GM18520 (cell line): Measurements from ENCODE around the gene MAN2B2.

Experiments used
- ATAC-seq: cut with Tn5 transposase; IDR thresholded peaks from one replicate; pipeline ENCODE4 v1.9.1; 2021; ENCODE audit not compliant: unreplicated experiment

MAN2B2 gene

DNA sequence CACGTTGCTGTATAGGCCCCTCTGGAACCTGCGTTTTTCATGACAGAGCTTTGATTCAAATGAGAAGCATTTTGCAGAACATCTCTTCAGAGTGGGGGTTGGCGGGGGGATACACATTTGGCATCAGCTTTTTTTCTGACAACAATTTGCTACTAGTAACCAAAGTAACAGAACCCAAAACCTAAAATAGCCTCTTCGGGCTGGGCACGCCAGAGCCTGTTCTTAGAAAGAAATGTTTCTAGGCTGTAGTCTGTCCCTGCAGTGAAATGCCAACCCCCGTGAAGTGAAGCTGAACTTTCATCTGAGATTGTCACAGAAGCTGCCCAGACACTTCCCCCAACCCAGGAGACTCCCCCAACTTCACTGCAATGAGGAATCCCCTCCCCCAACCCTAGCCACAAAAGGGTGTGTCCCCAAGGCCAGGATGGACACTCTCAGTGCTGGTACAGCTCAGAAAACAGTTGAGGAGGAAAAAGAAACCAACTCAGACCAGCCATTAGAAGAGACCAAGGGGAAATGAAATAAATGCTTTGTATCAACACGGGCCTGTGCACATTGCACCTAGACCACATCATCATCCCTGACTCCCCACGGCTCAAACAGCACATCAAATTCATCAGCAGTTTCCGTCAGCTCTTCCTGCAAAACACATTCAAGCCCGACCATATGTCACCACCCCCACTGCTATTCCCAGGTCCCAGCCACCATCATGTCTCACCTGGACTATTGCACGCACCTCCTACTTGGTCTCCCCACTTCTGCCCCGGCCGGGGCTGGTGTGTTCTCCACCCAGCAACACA, 8.4 kb upstream of the MAN2B2 start:
- no peak for ATAC-seq

GRCh38 chr4:6567218-6567617, 7.8 kb upstream of the MAN2B2 start:
- no peak for ATAC-seq

DNA sequence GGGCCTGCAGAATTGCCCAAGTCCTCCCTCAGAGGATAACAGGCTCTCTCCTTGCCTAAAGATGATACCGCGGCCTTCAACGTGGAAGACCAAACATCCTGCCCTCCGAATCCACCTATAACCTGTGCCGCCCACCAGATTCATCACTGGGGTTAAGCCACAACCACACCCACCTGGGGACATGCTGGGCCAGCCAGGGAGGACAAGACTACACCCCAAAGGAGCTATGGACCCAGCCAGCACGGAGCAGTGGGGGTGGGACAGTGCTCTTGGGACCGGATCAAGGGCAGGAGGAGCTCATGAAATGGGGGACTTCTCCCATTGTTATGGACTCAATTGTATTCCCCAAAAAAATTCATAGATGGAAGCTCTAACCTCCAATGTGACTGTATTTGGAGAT, 6.8 kb upstream of the MAN2B2 start:
- no peak for ATAC-seq

- ATAC-seq: no peak
These were observed 6.2 kb upstream of the MAN2B2 start for GRCh38 chr4:6568689-6569332.

GRCh38 chr4:6571608-6572007, 3.4 kb upstream of the MAN2B2 start:
- no peak for ATAC-seq

GRCh38 chr4:6573551-6573950, 1.4 kb upstream of the MAN2B2 start:
- no peak for ATAC-seq

DNA sequence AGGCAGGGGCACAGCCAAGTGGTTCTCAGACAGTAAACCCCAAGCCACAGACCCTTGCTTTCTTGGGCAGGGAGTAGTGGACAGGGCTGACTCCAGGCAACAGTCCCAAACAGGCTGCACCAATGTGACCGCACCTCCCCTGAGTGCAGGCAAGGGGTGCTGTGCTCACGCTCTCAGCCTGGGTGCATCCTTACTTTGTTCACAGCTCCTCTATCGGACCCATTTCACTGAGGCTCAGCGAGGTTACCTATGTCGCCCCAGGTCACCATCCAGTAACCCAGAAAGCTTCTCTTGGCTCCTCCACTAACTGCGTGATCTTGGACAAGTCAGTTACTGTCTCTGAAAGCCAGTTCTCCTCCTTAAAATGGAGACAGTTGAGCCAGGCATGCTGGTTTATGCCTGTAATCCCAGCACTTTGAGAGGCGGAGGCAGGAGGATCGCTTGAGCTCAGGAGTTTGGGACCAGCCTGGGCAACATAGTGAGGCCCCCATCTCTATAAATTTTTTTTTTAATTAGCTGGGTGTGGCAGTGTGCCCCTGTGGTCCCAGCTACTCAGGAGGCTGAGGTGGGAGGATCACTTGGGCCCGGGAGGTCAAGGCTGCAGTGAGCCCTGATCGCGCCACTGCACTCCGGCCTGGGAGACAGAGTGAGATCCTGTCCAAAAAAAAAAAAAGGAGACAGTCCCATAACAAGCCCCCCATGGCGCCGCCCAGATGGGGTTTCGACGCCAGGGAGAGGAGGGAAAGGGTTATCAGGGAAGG, 823 bp upstream of the MAN2B2 start:
- ATAC-seq: no peak

- no peak for ATAC-seq
These were observed 683 bp downstream of the MAN2B2 start for GRCh38 chr4:6575503-6576240.

DNA sequence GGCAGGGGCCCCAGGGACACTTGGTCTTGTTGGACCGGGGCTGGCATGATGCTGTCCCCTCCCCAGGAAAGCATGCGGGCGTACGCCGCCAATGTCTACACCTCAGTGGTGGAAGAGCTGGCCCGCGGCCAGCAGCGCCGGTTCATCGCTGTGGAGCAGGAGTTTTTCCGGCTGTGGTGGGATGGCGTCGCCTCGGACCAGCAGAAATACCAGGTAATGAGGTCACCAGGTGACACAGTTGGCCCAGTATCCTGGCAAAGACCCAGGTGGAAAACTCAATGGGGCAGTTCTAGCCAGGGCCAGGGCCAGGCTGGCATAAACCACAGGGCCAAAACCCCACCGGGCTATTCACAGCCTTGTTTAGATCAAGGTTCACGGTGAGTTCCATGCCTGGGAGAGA, 1.5 kb downstream of the MAN2B2 start:
- ATAC-seq: no peak

- no peak for ATAC-seq
These were observed 1.9 kb downstream of the MAN2B2 start for GRCh38 chr4:6576932-6577331.

- no peak for ATAC-seq
These were observed 2.4 kb downstream of the MAN2B2 start for GRCh38 chr4:6577409-6577808.

DNA sequence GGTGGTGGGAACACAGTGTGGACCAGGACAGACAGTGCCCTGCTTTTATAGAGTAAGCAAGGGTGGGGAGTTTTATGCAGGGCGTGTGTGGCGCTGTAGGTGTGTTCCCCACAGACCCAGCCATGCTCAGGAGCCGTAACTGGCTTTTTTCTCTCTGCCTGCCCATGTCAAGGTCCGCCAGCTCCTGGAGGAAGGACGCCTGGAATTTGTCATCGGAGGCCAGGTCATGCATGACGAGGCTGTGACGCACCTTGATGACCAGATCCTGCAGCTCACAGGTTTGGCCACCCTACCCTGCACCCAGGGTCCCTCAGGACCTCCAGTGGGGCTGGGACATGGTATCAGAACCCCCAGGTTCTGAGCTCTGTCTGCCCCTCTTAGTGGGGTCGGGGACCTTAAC, 3.2 kb downstream of the MAN2B2 start:
- ATAC-seq: no peak

- ATAC-seq: no peak
These were observed 5.4 kb downstream of the MAN2B2 start for GRCh38 chr4:6580353-6580752.

DNA sequence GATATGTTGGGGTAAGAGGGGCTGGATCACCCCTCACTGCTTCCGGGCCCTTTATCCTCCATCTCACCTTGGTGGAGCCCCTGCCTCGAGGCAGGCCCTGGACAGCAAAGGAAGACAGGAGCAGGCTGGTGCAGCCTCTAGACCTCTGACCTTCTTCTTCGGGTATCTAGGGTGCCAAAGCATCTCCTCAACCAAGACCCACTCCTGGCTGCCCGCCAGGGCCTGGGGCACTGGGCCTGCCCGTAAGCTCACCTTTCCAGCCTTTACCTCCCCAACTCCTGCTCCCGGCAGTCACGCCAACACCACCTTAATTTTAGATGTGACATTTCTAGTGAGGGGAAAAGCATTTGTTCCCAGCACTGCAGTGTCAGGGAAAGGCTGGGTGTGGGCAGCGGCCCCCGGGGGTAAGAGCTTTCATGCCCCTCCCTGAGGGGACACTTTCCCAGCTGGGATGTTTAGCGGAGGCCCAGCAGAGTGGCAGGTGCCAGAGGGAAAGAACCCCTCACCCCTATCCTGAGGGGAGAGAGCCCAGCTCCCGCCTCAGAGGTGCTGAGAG, 6.7 kb downstream of the MAN2B2 start:
- no peak for ATAC-seq

DNA sequence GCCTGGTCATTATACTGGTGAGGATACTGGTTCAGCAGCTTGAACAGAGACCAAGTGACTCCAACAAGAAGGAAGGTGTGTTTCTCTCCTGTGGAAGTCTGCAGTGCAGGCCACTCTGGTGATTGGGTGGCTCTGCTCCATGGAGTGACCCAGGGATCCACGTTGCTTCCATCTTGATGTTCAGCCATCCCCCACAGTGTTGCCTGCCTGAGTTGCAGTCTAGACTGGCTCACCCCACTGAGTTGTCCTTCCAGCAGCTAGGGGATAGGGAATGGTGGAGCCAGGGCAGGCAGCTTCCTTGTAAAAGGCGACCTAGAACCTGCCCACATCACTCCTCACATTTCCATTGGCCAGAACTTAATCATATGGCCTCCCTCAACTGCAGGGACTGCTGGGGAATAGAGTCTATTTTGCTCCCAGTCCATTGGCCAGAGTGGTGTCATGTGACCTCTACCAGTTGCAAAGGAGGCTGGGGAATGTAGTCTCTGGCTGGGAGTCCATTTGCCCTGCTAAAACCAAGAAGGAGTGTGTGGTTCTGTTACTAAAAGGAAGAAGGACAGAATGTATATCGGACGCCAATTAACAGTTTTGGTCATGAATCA, 8.0 kb downstream of the MAN2B2 start:
- no peak for ATAC-seq

GRCh38 chr4:6584865-6585264, 9.9 kb downstream of the MAN2B2 start:
- no peak for ATAC-seq

GRCh38 chr4:6586715-6587325, 11.8 kb downstream of the MAN2B2 start:
- no peak for ATAC-seq

GRCh38 chr4:6589444-6589843, 14.5 kb downstream of the MAN2B2 start:
- no peak for ATAC-seq

GRCh38 chr4:6591313-6591712, 16.3 kb downstream of the MAN2B2 start:
- peak; percentile 52 for ATAC-seq

DNA sequence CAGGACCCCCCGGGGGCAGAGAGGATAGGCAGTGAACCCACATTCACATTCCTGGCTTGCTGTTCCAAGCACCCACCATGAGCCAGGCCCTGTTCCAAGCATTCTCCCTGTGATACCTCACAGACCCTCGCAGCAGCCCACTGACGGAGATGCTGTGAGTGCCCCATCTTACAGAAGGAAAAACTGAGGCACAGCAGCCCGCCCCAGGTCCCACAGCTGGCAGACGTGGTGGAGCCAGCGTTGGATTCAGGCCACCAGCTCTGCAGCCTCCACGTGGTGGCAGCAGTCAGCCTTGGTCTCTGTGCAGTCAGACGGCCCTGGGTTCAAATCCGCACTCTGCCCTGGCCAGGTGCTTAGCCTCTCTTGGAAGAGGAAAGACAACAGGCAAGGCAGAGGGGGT, 16.8 kb downstream of the MAN2B2 start:
- no peak for ATAC-seq
